Endothelial cell of umbilical vein (primary cell): ENCODE measurements around the gene PLPP1.

Experiments used
- EZH2 ChIP-seq: IDR thresholded peaks from 2 replicates; pipeline ENCODE4 v1.6.1; 2012; ENCODE audit warnings: borderline replicate concordance, low read depth, mild to moderate bottlenecking, moderate library complexity, low read length, inconsistent platforms; ENCODE audit not compliant: severe bottlenecking
- JUN ChIP-seq: IDR thresholded peaks from 2 replicates; pipeline ENCODE4 v1.6.1; 2011; ENCODE audit warnings: borderline replicate concordance, low read depth; ENCODE audit not compliant: insufficient read length, insufficient read depth
- POLR2A ChIP-seq: IDR thresholded peaks from 2 replicates; pipeline ENCODE4 v1.6.1; 2012; ENCODE audit warnings: low read depth, mild to moderate bottlenecking, control low read depth, low read length
- TF ChIP-seq, protein P1 (sequence below): IDR thresholded peaks from 2 replicates; pipeline ENCODE4 v1.6.1; 2011; ENCODE audit not compliant: insufficient read depth, insufficient read length
- TF ChIP-seq, protein P2 (sequence below), 2 donors: IDR thresholded peaks; 1 replicate in 1 of 2; 2 replicates in 1 of 2; pipeline ENCODE4 v1.5.1; 2011; ENCODE audit warnings: low read length in 2 of 2, mild to moderate bottlenecking in 2 of 2, moderate library complexity in 2 of 2, control low read depth in 1 of 2, inconsistent platforms in 1 of 2, low read depth in 1 of 2; ENCODE audit not compliant: insufficient read depth in 1 of 2; ENCODE audit errors: extremely low read depth in 1 of 2

GRCh38 chr5:55577353-55578060 lies 42.7 kb upstream of the PLPP1 start:
- TF ChIP-seq, protein P1, sequence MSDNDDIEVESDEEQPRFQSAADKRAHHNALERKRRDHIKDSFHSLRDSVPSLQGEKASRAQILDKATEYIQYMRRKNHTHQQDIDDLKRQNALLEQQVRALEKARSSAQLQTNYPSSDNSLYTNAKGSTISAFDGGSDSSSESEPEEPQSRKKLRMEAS: no peak
- TF ChIP-seq POLR2A (no peak), JUN (no peak), EZH2 (no peak)
- TF ChIP-seq, protein P2, sequence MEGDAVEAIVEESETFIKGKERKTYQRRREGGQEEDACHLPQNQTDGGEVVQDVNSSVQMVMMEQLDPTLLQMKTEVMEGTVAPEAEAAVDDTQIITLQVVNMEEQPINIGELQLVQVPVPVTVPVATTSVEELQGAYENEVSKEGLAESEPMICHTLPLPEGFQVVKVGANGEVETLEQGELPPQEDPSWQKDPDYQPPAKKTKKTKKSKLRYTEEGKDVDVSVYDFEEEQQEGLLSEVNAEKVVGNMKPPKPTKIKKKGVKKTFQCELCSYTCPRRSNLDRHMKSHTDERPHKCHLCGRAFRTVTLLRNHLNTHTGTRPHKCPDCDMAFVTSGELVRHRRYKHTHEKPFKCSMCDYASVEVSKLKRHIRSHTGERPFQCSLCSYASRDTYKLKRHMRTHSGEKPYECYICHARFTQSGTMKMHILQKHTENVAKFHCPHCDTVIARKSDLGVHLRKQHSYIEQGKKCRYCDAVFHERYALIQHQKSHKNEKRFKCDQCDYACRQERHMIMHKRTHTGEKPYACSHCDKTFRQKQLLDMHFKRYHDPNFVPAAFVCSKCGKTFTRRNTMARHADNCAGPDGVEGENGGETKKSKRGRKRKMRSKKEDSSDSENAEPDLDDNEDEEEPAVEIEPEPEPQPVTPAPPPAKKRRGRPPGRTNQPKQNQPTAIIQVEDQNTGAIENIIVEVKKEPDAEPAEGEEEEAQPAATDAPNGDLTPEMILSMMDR (IDR thresholded peaks at IDR 0.05; ENCODE audit: extremely low read depth in 1 of 2, insufficient read depth in 1 of 2, low read depth in 1 of 2, low read length in 2 of 2): no peak
